ENCODE measurements around the gene EYA3.

Gene EYA3

DNA sequence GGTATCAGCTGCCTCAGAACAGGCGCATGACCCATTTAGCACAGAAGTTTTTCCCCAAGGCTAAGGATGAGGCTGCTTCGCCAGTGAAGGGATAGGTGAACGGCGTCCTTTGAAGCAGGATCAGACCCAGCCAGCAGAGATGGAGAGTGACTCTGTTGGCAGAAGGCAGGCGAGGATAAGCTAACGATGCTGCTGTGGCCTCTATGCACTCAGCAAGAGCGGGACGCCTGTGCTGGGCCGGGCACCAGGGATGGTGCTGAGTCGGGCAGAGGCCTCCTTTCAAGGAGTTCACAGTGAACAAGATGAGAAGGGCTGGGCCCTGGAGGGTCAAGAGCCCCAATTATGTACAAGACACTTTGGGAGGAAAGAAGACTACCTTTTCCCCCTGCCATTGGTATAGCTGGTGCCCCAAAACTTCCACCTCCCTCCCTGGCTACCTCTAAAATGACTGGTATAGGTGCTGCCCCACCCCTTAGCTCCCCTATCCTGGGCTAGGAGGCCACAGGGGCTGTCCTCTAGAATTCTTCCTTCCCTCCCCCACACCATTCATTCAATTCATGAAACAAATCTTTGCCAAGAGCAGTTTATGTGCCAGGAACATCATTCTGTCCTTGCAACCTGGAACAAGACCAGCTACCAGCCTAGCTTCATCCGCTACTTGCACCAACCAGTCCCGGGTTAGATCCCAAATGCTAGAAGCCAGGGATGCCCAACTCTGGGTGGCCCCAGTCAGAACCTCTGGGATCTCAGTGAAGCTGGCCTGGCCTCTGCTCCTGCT, 121.1 kb downstream of the EYA3 start:
- peak overlapping the region in 1 of 2 donors; percentile 19 for H3K27ac ChIP-seq
- no peak for DNase-seq (ENCODE audit: low spot score)
- no peak for TF ChIP-seq CTCF (IDR thresholded peaks at IDR 0.05)
- no peak overlapping the region for H3K4me3 ChIP-seq

DNA sequence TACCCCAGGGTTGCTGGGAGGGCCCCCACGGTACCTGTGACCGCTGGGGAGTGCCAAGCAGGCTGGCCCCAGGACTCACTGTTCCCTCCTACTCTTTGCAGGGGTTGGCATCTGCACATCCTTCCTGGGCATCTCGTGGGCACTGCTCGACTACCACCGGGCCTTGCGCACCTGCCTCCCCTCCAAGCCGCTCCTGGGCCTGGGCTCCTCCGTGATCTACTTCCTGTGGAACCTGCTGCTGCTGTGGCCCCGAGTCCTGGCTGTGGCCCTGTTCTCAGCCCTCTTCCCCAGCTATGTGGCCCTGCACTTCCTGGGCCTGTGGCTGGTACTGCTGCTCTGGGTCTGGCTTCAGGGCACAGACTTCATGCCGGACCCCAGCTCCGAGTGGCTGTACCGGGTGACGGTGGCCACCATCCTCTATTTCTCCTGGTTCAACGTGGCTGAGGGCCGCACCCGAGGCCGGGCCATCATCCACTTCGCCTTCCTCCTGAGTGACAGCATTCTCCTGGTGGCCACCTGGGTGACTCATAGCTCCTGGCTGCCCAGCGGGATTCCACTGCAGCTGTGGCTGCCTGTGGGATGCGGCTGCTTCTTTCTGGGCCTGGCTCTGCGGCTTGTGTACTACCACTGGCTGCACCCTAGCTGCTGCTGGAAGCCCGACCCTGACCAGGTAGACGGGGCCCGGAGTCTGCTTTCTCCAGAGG, 121.9 kb downstream of the EYA3 start:
- Histone ChIP-seq H3K27ac (no peak overlapping the region), H3K4me3 (no peak overlapping the region)
- TF ChIP-seq CTCF (IDR thresholded peaks at IDR 0.05), result no peak
- no peak for DNase-seq (ENCODE audit: low spot score)

GRCh38 chr1:27963393-27963792, 125.0 kb downstream of the EYA3 start:
- H3K27ac ChIP-seq, result no peak overlapping the region
- no peak for TF ChIP-seq CTCF (IDR thresholded peaks at IDR 0.05)
- DNase-seq (ENCODE audit: low spot score), result no peak

GRCh38 chr1:27961646-27962221, 126.7 kb downstream of the EYA3 start:
- Histone ChIP-seq H3K27ac (peak overlapping the region; percentile 81 to 90), H3K4me3 (peak overlapping the region; percentile 90)
- no peak for DNase-seq (ENCODE audit: low spot score)
- no peak for TF ChIP-seq CTCF (IDR thresholded peaks at IDR 0.05)

More at GRCh38 chr1:27963393-27963792, 125.0 kb downstream of the EYA3 start:
- no peak overlapping the region for H3K4me3 ChIP-seq

- peak overlapping the region; percentile 81 to 90 for H3K27ac ChIP-seq
- H3K4me3 ChIP-seq, result peak overlapping the region; percentile 90
- DNase-seq (ENCODE audit: low spot score), result no peak
- no peak for TF ChIP-seq CTCF (IDR thresholded peaks at IDR 0.05)
These were observed 127.4 kb downstream of the EYA3 start for GRCh38 chr1:27960762-27961645.

GRCh38 chr1:27959792-27960603, 128.4 kb downstream of the EYA3 start, which contains the start of gene XKR8:
TSS of gene XKR8 (plus strand) at chr1:27959973. CDS start at chr1:27960070, 97 bp downstream.
- TF ChIP-seq CTCF (IDR thresholded peaks at IDR 0.05), result no peak
- DNase-seq (ENCODE audit: low spot score), result peak; percentile 84
- peak within 1 kb of the TSS; percentile 81 to 90 for H3K27ac ChIP-seq
- H3K4me3 ChIP-seq, result peak within 1 kb of the TSS; percentile 90

Measured in coronary artery (tissue), 2 donors.